ENCODE data around the gene CDH23. TPM values are rescaled to one million over a fixed set of nuclear protein-coding genes. Genes with fewer than 3 reads are reported as not detected.

The CDH23 gene
- total and polyA plus RNA-seq, 9 of the 15 experiments (the other 6 are each of a cell fraction or from before 2014, with no cell fraction given) = 0.18 to 1.2 (median 0.47) TPM

- TF ChIP-seq NFE2 (IDR thresholded peaks at IDR 0.05; ENCODE audit: low read depth) (no peak), NR2C1 (IDR thresholded peaks at IDR 0.05) (peak; percentile 49; the same call in 1 of the 2 replicates), NR2C1 (tag; IDR thresholded peaks at IDR 0.05) (peak; percentile 56), E2F8 (IDR thresholded peaks at IDR 0.05; ENCODE audit: low read depth, partially characterized antibody) (no peak), ZNF592 (IDR thresholded peaks at IDR 0.05) (0 out of 2 replicates have a peak, but pooled peaks have one; percentile 29), ZNF41 (CRISPR knock-in tag; conservative IDR thresholded peaks at IDR 0.05) (no peak), ATF7 (IDR thresholded peaks at IDR 0.05) (peak; percentile 47), CAMTA2 (CRISPR knock-in tag; conservative IDR thresholded peaks at IDR 0.05) (no peak), ZNF12 (CRISPR knock-in tag; IDR thresholded peaks at IDR 0.05) (peak; percentile 58; the same call in 1 of the 2 replicates), CREB5 (CRISPR knock-in tag; IDR thresholded peaks at IDR 0.05) (no peak), MNT (conservative IDR thresholded peaks at IDR 0.05) (no peak), DLX4 (CRISPR knock-in tag; IDR thresholded peaks at IDR 0.05) (no peak), PCBP2 (IDR thresholded peaks at IDR 0.05; ENCODE audit: low read depth, low read length, poor library complexity, severe bottlenecking) (no peak), ETV6 (IDR thresholded peaks at IDR 0.05; ENCODE audit: borderline replicate concordance in 1 of 2, low read depth in 2 of 2, low read length in 1 of 2) (no peak), ETV6 (CRISPR knock-in tag; IDR thresholded peaks at IDR 0.05; ENCODE audit: borderline replicate concordance) (no peak), CREB1 (IDR thresholded peaks at IDR 0.05) (no peak), CREB1 (CRISPR knock-in tag; IDR thresholded peaks at IDR 0.05) (no peak)
Measured at GRCh38 chr10:71623098-71623985, 226.6 kb downstream of the CDH23 start (continued).
